WERI-Rb-1 (cell line): ENCODE measurements around the gene EFCAB13.
"Not testable (repeated sequence)": the region's sequence is repeated elsewhere in the genome, so short reads cannot be mapped to it uniquely, and the experiment has no call there.

Experiments used
- DNase-seq: peaks from one replicate; pipeline ENCODE4 v3.0.0-alpha.2; 2020
- H3K27ac ChIP-seq: fragments of 250-450 bp; sonication (Bioruptor Pico); 2 replicates; pipeline ENCODE4 v1.5.1; 2020; ENCODE audit warnings: mild to moderate bottlenecking, moderate library complexity
- H3K27me3 ChIP-seq: fragments of 250-450 bp; sonication (Bioruptor Pico); 2 replicates; pipeline ENCODE4 v1.5.1; 2021; ENCODE audit warnings: mild to moderate bottlenecking, low read depth, moderate library complexity; ENCODE audit not compliant: insufficient read depth, severe bottlenecking
- H3K36me3 ChIP-seq: fragments of 250-450 bp; sonication (Bioruptor Pico); 2 replicates; pipeline ENCODE4 v1.5.1; 2020; ENCODE audit warnings: mild to moderate bottlenecking, moderate library complexity
- H3K4me3 ChIP-seq: 2 replicates; pipeline ENCODE4 v1.5.1; 2011; ENCODE audit warnings: low read depth, mild to moderate bottlenecking, control low read depth, low read length
- H3K9me3 ChIP-seq: fragments of 250-450 bp; sonication (Bioruptor Pico); 2 replicates; pipeline ENCODE4 v1.5.1; 2021; ENCODE audit warnings: mild to moderate bottlenecking, moderate library complexity; ENCODE audit not compliant: severe bottlenecking
- TF ChIP-seq, protein P1 (sequence below): IDR thresholded peaks from 2 replicates; pipeline ENCODE4 v1.5.1; 2011; ENCODE audit warnings: low read depth, mild to moderate bottlenecking, control low read depth, inconsistent platforms, low read length

Gene EFCAB13

GRCh38 chr17:47404006-47404405 is 80.3 kb downstream of the EFCAB13 start:
- Histone ChIP-seq H3K4me3 (no peak overlapping the region), H3K27me3 (no peaks in the 10 kb centered on the region), H3K9me3 (no peaks in the 10 kb centered on the region), H3K27ac (no peak overlapping the region), H3K36me3 (no peaks in the 10 kb centered on the region)
- TF ChIP-seq, protein P1, sequence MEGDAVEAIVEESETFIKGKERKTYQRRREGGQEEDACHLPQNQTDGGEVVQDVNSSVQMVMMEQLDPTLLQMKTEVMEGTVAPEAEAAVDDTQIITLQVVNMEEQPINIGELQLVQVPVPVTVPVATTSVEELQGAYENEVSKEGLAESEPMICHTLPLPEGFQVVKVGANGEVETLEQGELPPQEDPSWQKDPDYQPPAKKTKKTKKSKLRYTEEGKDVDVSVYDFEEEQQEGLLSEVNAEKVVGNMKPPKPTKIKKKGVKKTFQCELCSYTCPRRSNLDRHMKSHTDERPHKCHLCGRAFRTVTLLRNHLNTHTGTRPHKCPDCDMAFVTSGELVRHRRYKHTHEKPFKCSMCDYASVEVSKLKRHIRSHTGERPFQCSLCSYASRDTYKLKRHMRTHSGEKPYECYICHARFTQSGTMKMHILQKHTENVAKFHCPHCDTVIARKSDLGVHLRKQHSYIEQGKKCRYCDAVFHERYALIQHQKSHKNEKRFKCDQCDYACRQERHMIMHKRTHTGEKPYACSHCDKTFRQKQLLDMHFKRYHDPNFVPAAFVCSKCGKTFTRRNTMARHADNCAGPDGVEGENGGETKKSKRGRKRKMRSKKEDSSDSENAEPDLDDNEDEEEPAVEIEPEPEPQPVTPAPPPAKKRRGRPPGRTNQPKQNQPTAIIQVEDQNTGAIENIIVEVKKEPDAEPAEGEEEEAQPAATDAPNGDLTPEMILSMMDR, result no peak
- no peak for DNase-seq

- Histone ChIP-seq H3K4me3 (no peak overlapping the region), H3K27ac (no peak overlapping the region), H3K36me3 (no peaks in the 10 kb centered on the region), H3K9me3 (no peaks in the 10 kb centered on the region), H3K27me3 (no peaks in the 10 kb centered on the region)
- TF ChIP-seq, protein P1, result no peak
- DNase-seq, result no peak
These were observed 81.1 kb downstream of the EFCAB13 start for GRCh38 chr17:47404875-47405274.

DNA sequence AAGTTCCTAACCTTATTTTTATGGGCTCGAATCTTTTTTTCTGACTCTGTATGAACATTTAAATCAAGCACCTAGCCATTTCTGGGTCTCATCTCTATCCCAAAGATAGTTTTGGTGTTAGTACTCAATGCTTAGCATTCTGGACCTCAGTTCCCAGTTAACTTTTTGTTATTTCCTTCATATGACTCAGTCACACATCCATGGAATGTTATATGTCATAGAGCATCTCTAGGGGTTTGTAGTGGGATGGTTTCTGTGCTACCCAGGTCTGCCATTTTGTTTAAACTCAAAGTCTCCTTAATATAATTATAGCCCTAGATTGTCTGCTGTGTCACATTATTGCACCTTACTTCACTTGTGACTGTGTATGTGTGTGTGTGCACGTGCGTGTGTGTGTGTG is 90.1 kb downstream of the EFCAB13 start:
- TF ChIP-seq, protein P1, result no peak
- no peak for DNase-seq
- H3K36me3 ChIP-seq, result no peaks in the 10 kb centered on the region
- H3K27me3 ChIP-seq, result no peaks in the 10 kb centered on the region
- no peak overlapping the region for H3K4me3 ChIP-seq
- H3K27ac ChIP-seq, result no peak overlapping the region
- peaks cover 4% of the 10 kb centered on the region for H3K9me3 ChIP-seq

GRCh38 chr17:47414612-47415011 is 90.9 kb downstream of the EFCAB13 start:
- Histone ChIP-seq H3K9me3 (peaks cover 4% of the 10 kb centered on the region), H3K36me3 (no peaks in the 10 kb centered on the region), H3K27ac (no peak overlapping the region), H3K27me3 (no peaks in the 10 kb centered on the region), H3K4me3 (no peak overlapping the region)
- no peak for DNase-seq
- TF ChIP-seq, protein P1, result no peak

- Histone ChIP-seq H3K9me3 (peaks cover 2% of the 10 kb centered on the region), H3K4me3 (peak overlapping the region; percentile 47), H3K27me3 (no peaks in the 10 kb centered on the region), H3K36me3 (no peaks in the 10 kb centered on the region), H3K27ac (no peak overlapping the region)
- TF ChIP-seq, protein P1, result no peak
- DNase-seq, result peak; percentile 24
These were observed 99.9 kb downstream of the EFCAB13 start for GRCh38 chr17:47423406-47424295.

GRCh38 chr17:47425233-47425632 is 101.5 kb downstream of the EFCAB13 start:
- not testable (repeated sequence) for H3K27me3 ChIP-seq, H3K27ac ChIP-seq, H3K4me3 ChIP-seq, H3K9me3 ChIP-seq, DNase-seq, H3K36me3 ChIP-seq

GRCh38 chr17:47425887-47426635 is 102.3 kb downstream of the EFCAB13 start:
- not testable (repeated sequence) for H3K9me3 ChIP-seq, DNase-seq, H3K4me3 ChIP-seq, H3K36me3 ChIP-seq, H3K27ac ChIP-seq, H3K27me3 ChIP-seq
